Measurements from ENCODE around the gene SH3D21.

DNA sequence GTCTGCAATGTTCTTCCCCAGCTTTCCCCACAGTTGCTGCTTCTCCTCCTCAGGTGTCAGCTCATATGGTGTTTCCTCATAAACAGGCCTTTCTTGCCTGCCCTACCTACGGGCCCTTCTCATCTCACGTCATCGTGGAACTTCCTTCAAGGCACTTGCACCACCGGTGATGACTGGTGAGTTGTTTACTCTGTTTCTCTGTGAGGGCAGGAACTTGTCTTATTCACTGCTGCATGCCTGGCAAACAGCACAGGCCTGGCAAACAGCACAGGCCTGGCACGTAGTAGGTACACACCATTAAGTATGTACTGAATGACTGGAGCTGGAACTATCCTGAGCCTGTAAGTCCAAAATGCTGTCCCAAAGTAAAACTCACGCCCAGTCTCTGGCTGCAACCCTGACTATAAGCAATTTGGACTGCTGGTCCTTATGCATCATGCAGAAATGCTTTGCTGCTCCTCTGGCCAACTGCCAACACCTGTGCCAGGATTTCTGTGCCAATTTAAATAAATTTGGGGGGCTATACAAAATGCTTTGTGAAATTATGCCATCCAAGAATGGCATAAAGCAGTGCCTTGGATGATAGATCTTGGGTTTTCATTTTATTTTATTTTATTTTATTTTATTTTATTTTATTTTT is 53.9 kb downstream of the SH3D21 start:
- TF ChIP-seq, protein P1, sequence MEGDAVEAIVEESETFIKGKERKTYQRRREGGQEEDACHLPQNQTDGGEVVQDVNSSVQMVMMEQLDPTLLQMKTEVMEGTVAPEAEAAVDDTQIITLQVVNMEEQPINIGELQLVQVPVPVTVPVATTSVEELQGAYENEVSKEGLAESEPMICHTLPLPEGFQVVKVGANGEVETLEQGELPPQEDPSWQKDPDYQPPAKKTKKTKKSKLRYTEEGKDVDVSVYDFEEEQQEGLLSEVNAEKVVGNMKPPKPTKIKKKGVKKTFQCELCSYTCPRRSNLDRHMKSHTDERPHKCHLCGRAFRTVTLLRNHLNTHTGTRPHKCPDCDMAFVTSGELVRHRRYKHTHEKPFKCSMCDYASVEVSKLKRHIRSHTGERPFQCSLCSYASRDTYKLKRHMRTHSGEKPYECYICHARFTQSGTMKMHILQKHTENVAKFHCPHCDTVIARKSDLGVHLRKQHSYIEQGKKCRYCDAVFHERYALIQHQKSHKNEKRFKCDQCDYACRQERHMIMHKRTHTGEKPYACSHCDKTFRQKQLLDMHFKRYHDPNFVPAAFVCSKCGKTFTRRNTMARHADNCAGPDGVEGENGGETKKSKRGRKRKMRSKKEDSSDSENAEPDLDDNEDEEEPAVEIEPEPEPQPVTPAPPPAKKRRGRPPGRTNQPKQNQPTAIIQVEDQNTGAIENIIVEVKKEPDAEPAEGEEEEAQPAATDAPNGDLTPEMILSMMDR (IDR thresholded peaks at IDR 0.05), result no peak
- no peak for TF ChIP-seq EZH2 (IDR thresholded peaks at IDR 0.05; ENCODE audit: borderline replicate concordance, insufficient read depth, low read depth, low read length, poor library complexity, severe bottlenecking)

All from B cell (primary cell).